ENCODE measurements around the gene IL5.
"Not testable (repeated sequence)": the region's sequence is repeated elsewhere in the genome, so short reads cannot be mapped to it uniquely, and the experiment has no call there.

DNA sequence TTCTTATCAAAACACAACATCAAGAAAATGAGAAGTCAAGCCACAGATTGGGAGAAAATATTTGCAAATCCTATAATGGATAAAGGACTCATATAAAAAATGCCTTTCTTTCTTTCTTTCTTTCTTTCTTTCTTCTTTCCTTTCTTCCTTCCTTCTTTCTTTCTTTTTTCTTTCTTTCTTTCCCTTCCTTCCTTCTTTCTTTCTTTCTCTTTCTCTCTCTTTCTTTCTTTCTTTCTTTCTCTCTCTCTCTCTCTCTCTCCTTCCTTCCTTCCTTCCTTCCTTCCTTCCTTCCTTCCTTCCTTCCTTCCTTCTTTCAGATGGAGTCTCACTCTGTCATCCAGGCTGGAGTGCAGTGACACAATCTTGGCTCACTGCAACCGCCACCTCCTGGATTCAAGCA, 21.3 kb downstream of the IL5 start:
- not testable (repeated sequence) for TF ChIP-seq CTCF (conservative IDR thresholded peaks at IDR 0.05 in 1 of 2, IDR thresholded peaks at IDR 0.05 in 1 of 2; ENCODE audit: low read depth in 1 of 2, low read length in 2 of 2); EZH2 (IDR thresholded peaks at IDR 0.05; ENCODE audit: low read length, missing control alignments)

All from fibroblast of lung (primary cell).